SK-N-MC (cell line): ENCODE measurements around the gene POT1.

Source experiments
- EZH2 ChIP-seq: fragments of 200-600 bp; sonication (generic); IDR thresholded peaks from one replicate; pipeline ENCODE4 v1.6.1; 2017; ENCODE audit warnings: antibody characterized with exemption
- FOXP2 ChIP-seq: optimal IDR thresholded peaks from 2 replicates; pipeline ENCODE3; 2011; ENCODE audit warnings: mild to moderate bottlenecking, moderate library complexity; ENCODE audit not compliant: insufficient read depth; ENCODE audit errors: extremely low read length, control extremely low read depth
- POLR2AphosphoS5 ChIP-seq: IDR thresholded peaks from 2 replicates; pipeline ENCODE4 v1.6.1; 2012; ENCODE audit warnings: mild to moderate bottlenecking, low read depth, low read length, borderline replicate concordance

GRCh38 chr7:124780056-124780455 lies 149.6 kb downstream of the POT1 start:
- TF ChIP-seq POLR2AphosphoS5 (no peak), EZH2 (no peak), FOXP2 (no peak)
